OCI-LY7 (cell line): ENCODE results near the gene ANKRD17.

Source experiments
- CTCF ChIP-seq: fragments of 200-600 bp; sonication (generic); conservative IDR thresholded peaks from 2 replicates; pipeline ENCODE4 v1.5.1; 2014; ENCODE audit warnings: mild to moderate bottlenecking, antibody characterized with exemption, low read length, moderate library complexity, mixed read lengths
- EZH2phosphoT487 ChIP-seq: fragments of 200-600 bp; sonication (generic); IDR thresholded peaks from 2 replicates; pipeline ENCODE4 v1.6.1; 2018; ENCODE audit warnings: low read depth, borderline replicate concordance, mild to moderate bottlenecking, mixed run types, antibody characterized with exemption, low read length, moderate library complexity, mixed read lengths

GRCh38 chr4:73053974-73054480 lies 204.6 kb downstream of the ANKRD17 start:
- no peak for TF ChIP-seq CTCF
- TF ChIP-seq EZH2phosphoT487 = no peak
